ENCODE measurements around the gene EPHA4. TPM values are rescaled to one million over a fixed set of nuclear protein-coding genes. Genes with fewer than 3 reads are reported as not detected.

EPHA4 gene
- total and polyA plus RNA-seq, 4 donors: 54.5 to 60.9 (median 57.2) TPM

DNA sequence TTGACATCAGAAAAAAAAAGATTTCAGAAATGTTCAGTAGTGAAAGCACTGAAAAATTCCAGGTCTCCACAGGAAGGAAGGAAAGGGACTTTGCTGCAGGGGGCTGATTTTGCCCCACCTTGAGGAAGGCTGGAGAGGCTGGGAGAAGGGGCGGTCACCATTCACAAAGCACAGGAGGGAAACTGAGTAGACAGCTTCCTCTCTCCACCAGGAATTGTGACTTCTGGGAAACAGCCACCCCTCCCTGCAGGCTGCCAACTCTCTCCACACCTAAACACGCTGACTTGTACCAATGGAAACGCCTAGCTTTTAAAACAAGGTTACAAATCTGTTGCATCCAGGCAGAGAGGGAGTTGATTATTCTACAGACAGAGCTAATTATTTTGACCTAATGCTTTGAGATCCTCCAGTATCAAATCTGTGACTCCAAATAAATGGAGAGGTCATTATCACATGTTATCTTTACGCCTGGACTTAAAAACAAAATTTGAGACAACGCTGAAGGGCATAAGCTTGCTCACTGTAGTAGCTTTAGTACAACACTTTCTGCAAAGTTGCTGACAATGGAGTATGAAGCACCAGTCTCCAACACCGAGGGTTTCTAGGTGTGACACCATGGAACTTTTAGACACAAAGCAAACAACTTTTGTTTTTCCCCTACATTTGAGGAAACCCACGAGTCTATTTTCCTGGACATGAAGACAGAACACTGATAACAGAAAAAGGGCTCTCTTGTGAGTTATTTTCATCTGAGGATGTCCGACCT lies 42.7 kb downstream of the EPHA4 start:
- Histone ChIP-seq H3K4me3 (ENCODE audit: low read depth, low read length) (no peak overlapping the region), H3K4me1 (ENCODE audit: control insufficient read depth, insufficient read depth, low read length) (peaks cover 12% of the 10 kb centered on the region), H3K27ac (ENCODE audit: low read depth, low read length) (no peak overlapping the region)

DNA sequence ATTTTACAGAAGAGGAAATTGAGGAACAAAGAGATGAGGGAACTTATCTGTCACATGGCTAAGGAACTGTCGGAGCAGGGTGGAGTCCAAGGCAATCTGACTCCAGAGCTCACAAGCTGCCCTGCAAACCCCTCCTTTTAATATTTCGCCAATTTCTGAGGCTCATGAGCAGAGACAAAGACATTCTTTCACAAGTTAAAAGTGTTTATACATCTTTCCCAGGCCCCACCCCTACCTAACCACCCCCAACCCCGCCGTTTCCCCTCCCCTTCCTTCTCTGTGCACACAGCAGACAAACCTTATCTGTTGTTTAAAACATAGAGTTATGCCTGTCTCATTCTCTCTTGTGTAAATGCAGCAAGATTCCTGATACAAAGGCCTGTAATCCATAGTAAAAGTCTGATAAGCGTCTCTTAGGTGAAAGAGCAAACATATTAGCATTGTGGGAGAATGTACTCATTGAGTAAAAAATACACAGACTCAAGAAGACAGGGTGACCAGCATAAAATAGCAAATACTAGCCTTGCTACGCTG lies 44.3 kb downstream of the EPHA4 start:
- Histone ChIP-seq H3K27me3 (ENCODE audit: control insufficient read depth, insufficient read depth, low read length) (no peaks in the 10 kb centered on the region), H3K36me3 (ENCODE audit: control insufficient read depth, insufficient read depth, low read length) (no peaks in the 10 kb centered on the region), H3K4me1 (ENCODE audit: control insufficient read depth, insufficient read depth, low read length) (peaks cover 12% of the 10 kb centered on the region), H3K4me3 (ENCODE audit: low read depth, low read length) (no peak overlapping the region), H3K9me3 (ENCODE audit: control insufficient read depth, insufficient read depth, low read length) (no peaks in the 10 kb centered on the region), H3K27ac (ENCODE audit: low read depth, low read length) (no peak overlapping the region)
- 20% methylated on average over 1 of the region's 6 CpGs for WGBS (ENCODE audit: insufficient coverage)
- no peak for DNase-seq (ENCODE audit: low read depth in 4 of 6, low spot score in 6 of 6)

More for the DNA sequence above, 42.7 kb downstream of the EPHA4 start:
- H3K27me3 ChIP-seq (ENCODE audit: control insufficient read depth, insufficient read depth, low read length): no peaks in the 10 kb centered on the region
- H3K36me3 ChIP-seq (ENCODE audit: control insufficient read depth, insufficient read depth, low read length): no peaks in the 10 kb centered on the region
- H3K9me3 ChIP-seq (ENCODE audit: control insufficient read depth, insufficient read depth, low read length): no peaks in the 10 kb centered on the region
- no peak for DNase-seq (ENCODE audit: low read depth in 4 of 6, low spot score in 6 of 6)
- 75% methylated on average over 3 of the region's 8 CpGs for WGBS (ENCODE audit: insufficient coverage)

DNA sequence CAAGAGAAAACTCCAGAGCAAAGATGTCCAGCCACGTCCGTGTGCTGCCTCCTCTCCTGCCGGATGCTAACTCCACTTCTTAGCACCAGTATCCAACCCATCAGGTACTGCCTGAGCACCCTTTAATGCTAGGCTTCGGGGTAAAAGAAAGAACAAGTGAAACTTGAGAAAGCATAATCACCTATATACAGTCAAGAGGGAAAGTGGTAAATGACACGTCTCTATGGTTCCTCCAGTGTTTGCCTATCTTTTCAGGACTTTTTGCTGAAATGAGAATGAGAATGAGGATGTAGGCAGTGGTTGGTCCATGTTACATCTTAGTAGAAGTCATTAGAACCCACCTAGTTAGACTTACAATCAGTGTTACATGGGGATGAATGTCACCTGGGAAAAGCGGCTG lies 47.9 kb downstream of the EPHA4 start:
- no peak for DNase-seq (ENCODE audit: low read depth in 4 of 6, low spot score in 6 of 6)
- Histone ChIP-seq H3K27ac (ENCODE audit: low read depth, low read length) (no peak overlapping the region), H3K4me3 (ENCODE audit: low read depth, low read length) (no peak overlapping the region), H3K27me3 (ENCODE audit: control insufficient read depth, insufficient read depth, low read length) (no peaks in the 10 kb centered on the region), H3K4me1 (ENCODE audit: control insufficient read depth, insufficient read depth, low read length) (peaks cover 5% of the 10 kb centered on the region), H3K9me3 (ENCODE audit: control insufficient read depth, insufficient read depth, low read length) (no peaks in the 10 kb centered on the region), H3K36me3 (ENCODE audit: control insufficient read depth, insufficient read depth, low read length) (no peaks in the 10 kb centered on the region)
- WGBS (ENCODE audit: insufficient coverage): 100% methylated on average over 2 of the region's 6 CpGs

DNA sequence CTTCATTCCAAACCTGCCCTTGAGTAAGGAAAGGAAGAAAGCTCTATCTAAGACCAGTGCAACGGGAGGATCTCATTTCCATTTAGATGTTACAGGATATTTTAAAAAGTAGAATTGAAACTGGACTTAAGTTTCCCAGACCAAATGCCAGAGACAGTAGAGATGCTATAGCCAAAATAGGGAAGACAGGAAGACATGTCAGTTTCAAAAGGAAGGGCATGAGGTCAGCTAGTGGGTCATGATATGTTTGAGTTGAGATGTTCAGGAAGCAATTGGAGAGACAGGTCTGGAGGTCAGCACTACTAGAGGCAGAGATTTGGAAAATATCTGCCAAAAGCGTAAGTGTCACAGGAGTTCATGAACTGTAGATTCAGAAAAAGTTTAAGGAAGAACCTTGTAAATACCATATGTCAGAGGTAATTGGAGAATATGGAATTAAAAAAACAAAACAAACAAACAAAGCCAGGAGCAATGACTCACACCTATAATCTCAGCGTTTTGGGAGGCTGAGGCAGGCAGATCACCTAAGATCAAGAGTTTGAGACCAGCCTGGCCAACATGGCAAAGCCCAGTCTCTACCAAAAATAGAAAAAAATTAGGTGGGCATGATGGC lies 50.8 kb downstream of the EPHA4 start:
- H3K27ac ChIP-seq (ENCODE audit: low read depth, low read length): no peak overlapping the region

DNA sequence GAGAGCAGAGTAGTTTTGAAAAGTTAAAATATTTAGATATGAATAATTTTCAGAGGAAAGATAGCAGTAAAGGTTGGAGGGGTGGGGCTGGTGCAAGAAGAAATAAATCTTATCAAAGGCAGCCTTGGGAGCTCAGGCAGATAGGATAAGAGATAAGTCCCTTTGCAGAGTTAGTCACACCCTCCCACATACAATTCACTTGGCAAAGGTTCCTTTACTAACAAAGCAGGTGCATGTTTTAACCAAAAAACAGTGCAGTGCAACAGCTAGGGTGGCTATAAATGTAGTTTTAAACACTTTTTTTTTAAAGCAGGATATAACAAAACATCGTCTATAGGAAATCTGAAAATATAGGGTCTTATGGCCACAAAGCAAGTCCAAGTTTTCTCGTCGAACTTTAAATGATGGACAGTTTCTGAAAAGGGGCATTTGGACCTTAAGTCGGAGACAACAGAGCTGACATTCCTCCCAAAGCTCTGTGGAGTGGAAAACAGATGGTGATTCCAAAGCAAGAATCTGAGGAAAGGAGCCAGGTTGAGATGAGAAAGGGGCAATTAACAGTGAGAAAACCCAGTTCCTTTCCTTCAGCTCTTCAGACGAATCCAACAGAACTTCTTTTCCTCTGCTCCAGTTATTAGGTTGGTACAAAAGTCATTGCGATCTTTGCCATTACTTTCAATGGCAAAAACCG lies 53.0 kb downstream of the EPHA4 start:
- peaks cover 6% of the 10 kb centered on the region for H3K4me1 ChIP-seq (ENCODE audit: control insufficient read depth, insufficient read depth, low read length)
- WGBS (ENCODE audit: insufficient coverage): 70% methylated on average over 5 of the region's 7 CpGs
- DNase-seq (ENCODE audit: low read depth in 4 of 6, low spot score in 6 of 6): peak in 1 of 6 donors; percentile 49
- H3K36me3 ChIP-seq (ENCODE audit: control insufficient read depth, insufficient read depth, low read length): no peaks in the 10 kb centered on the region
- no peak overlapping the region for H3K4me3 ChIP-seq (ENCODE audit: low read depth, low read length)
- no peak overlapping the region for H3K27ac ChIP-seq (ENCODE audit: low read depth, low read length)
- H3K9me3 ChIP-seq (ENCODE audit: control insufficient read depth, insufficient read depth, low read length): no peaks in the 10 kb centered on the region
- H3K27me3 ChIP-seq (ENCODE audit: control insufficient read depth, insufficient read depth, low read length): no peaks in the 10 kb centered on the region

More for the DNA sequence above, 50.8 kb downstream of the EPHA4 start:
- peaks cover 6% of the 10 kb centered on the region for H3K4me1 ChIP-seq (ENCODE audit: control insufficient read depth, insufficient read depth, low read length)
- no peaks in the 10 kb centered on the region for H3K27me3 ChIP-seq (ENCODE audit: control insufficient read depth, insufficient read depth, low read length)
- no peak overlapping the region for H3K4me3 ChIP-seq (ENCODE audit: low read depth, low read length)
- DNase-seq (ENCODE audit: low read depth in 4 of 6, low spot score in 6 of 6): no peak
- no peaks in the 10 kb centered on the region for H3K36me3 ChIP-seq (ENCODE audit: control insufficient read depth, insufficient read depth, low read length)
- WGBS (ENCODE audit: insufficient coverage): no CpG with 5 or more reads among the region's 3 CpGs
- H3K9me3 ChIP-seq (ENCODE audit: control insufficient read depth, insufficient read depth, low read length): no peaks in the 10 kb centered on the region

DNA sequence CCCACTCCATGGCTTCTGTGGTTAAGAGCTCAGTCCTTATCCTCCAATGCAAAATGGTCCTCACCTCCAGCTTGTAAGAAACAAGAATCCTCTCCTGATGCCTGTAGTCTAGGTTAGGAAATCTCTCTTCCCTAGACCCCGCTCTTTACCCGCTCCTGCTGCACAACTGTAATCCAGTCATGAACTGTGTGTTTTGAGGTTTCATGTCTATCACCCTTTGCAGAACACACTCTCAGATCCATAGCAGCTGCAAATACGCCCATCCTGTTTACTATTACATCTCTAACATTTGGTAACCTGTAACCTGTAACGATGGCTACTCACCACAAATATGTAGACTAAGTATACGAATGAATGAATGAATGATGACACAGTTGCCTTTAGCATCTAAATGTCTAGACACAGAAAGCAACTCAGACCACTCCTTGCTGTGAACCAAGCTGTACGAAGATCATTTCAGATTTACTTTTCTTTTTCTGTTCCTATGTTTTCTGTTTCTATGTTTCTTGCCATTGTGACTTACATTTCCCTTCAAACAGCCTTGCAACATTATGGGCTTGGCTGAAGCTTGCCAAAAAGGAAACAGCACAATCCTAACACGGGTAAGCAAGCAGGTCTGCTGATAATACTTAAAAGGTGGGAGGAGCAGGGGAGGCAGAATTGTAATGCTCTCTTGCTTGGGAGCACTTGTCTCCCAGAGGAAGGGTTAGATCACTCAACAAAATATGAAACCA lies 53.7 kb downstream of the EPHA4 start:
- Histone ChIP-seq H3K36me3 (ENCODE audit: control insufficient read depth, insufficient read depth, low read length) (no peaks in the 10 kb centered on the region), H3K9me3 (ENCODE audit: control insufficient read depth, insufficient read depth, low read length) (no peaks in the 10 kb centered on the region), H3K27me3 (ENCODE audit: control insufficient read depth, insufficient read depth, low read length) (no peaks in the 10 kb centered on the region), H3K27ac (ENCODE audit: low read depth, low read length) (no peak overlapping the region), H3K4me1 (ENCODE audit: control insufficient read depth, insufficient read depth, low read length) (peaks cover 6% of the 10 kb centered on the region), H3K4me3 (ENCODE audit: low read depth, low read length) (no peak overlapping the region)
- no peak for DNase-seq (ENCODE audit: low read depth in 4 of 6, low spot score in 6 of 6)
- WGBS (ENCODE audit: insufficient coverage): 100% methylated on average over 1 of the region's 7 CpGs

DNA sequence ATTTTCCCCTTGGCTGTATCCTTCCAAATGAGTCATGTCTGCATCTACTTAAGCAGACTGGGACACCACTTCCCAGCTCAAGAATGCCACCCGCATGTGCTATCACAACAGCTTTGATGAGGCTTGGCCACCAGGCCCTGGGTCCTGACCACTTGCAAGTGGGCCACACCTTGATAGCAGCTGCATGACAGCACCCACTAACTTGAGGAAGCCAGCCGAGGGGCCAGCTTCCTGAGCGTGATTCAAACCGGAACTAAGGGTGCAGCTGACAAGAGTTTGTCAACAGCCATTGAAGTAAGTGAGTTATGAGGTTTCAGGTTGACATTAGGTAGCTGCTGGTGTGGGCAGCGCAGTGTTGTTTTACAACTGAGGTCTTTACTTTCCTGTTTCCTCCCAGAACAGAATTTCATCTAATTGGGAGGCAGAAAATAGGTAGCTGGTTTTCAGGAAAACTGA lies 54.4 kb downstream of the EPHA4 start:
- 74% methylated on average over 4 of the region's 5 CpGs for WGBS (ENCODE audit: insufficient coverage)

DNA sequence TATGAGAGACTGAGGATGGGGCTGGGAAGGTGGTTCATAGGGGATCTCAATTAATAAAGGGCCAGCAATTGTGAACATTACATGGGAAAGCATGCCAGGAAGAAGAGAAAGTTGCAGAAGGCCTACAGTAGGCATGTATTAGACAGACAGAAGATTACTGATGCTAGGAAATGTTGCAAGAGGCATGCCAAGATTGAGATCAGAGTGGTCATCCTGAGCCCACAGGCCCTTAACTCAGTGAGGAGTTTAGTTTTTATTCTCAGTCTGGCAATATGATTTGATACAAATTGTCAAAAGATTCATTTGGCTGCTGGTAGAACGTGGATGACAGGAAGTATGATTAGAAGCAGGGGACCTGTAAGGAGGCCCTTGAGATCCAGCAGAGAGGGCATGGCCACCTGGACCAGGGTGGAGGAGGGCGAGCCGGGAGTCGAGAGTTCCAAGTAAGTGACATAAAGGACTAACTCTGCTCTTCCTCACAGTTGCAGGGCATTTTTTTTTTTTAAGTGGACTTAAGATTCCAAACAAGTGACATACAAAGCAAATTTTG lies 54.9 kb downstream of the EPHA4 start:
- Histone ChIP-seq H3K36me3 (ENCODE audit: control insufficient read depth, insufficient read depth, low read length) (no peaks in the 10 kb centered on the region), H3K27ac (ENCODE audit: low read depth, low read length) (no peak overlapping the region), H3K27me3 (ENCODE audit: control insufficient read depth, insufficient read depth, low read length) (no peaks in the 10 kb centered on the region), H3K4me3 (ENCODE audit: low read depth, low read length) (no peak overlapping the region), H3K9me3 (ENCODE audit: control insufficient read depth, insufficient read depth, low read length) (no peaks in the 10 kb centered on the region), H3K4me1 (ENCODE audit: control insufficient read depth, insufficient read depth, low read length) (peaks cover 6% of the 10 kb centered on the region)
- 63% methylated on average over 1 of the region's 4 CpGs for WGBS (ENCODE audit: insufficient coverage)
- DNase-seq (ENCODE audit: low read depth in 4 of 6, low spot score in 6 of 6): no peak

More for the DNA sequence above, 54.4 kb downstream of the EPHA4 start:
- DNase-seq (ENCODE audit: low read depth in 4 of 6, low spot score in 6 of 6): no peak
- no peaks in the 10 kb centered on the region for H3K27me3 ChIP-seq (ENCODE audit: control insufficient read depth, insufficient read depth, low read length)
- H3K36me3 ChIP-seq (ENCODE audit: control insufficient read depth, insufficient read depth, low read length): no peaks in the 10 kb centered on the region
- no peak overlapping the region for H3K4me3 ChIP-seq (ENCODE audit: low read depth, low read length)
- H3K27ac ChIP-seq (ENCODE audit: low read depth, low read length): no peak overlapping the region
- H3K9me3 ChIP-seq (ENCODE audit: control insufficient read depth, insufficient read depth, low read length): no peaks in the 10 kb centered on the region
- peaks cover 6% of the 10 kb centered on the region for H3K4me1 ChIP-seq (ENCODE audit: control insufficient read depth, insufficient read depth, low read length)

DNA sequence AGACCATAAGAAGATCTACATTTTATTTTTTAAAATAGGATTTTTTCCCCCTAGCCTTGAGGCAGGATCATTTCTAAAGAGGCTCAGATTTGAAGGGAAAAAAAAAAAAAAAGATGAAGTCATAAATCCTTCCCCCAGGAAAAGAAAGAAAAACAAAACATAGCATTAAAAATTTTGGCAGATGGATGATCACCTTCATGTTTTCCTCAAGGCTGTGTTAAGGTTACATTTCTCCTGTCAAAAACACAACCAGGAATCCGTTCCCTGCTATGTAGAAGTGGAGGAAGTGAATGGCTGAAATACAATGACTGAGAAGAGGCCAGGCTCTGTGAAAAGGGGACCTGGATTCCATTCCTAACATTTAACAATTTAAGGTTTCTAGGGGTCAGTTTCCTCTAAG lies 56.2 kb downstream of the EPHA4 start:
- no peak overlapping the region for H3K4me3 ChIP-seq (ENCODE audit: low read depth, low read length)
- H3K4me1 ChIP-seq (ENCODE audit: control insufficient read depth, insufficient read depth, low read length): peaks cover 6% of the 10 kb centered on the region
- H3K27ac ChIP-seq (ENCODE audit: low read depth, low read length): no peak overlapping the region
- no peak for DNase-seq (ENCODE audit: low read depth in 4 of 6, low spot score in 6 of 6)
- H3K27me3 ChIP-seq (ENCODE audit: control insufficient read depth, insufficient read depth, low read length): no peaks in the 10 kb centered on the region
- H3K36me3 ChIP-seq (ENCODE audit: control insufficient read depth, insufficient read depth, low read length): no peaks in the 10 kb centered on the region
- H3K9me3 ChIP-seq (ENCODE audit: control insufficient read depth, insufficient read depth, low read length): no peaks in the 10 kb centered on the region
- WGBS (ENCODE audit: insufficient coverage): no CpG with 5 or more reads among the region's 1 CpG

All from spinal cord (tissue), 10 donors.